Head of caudate nucleus (tissue), 42 donors: ENCODE results near the gene TRMT44.

Experiments
- DNase-seq, 42 donors: peaks; one replicate each; pipeline versions ENCODE4 v3.0.0 to v3.0.0-alpha.2; 2020 to 2021; ENCODE audit warnings: mixed read lengths in 7 of 42
- intact Hi-C: fragments of 100-400 bp; cut with DNase I; formaldehyde crosslinking; loops from one replicate; pipeline ENCODE4 v1.15.0; 2022

The TRMT44 gene

GRCh38 chr4:8427761-8428287 lies 12.8 kb upstream of the TRMT44 start:
- intact Hi-C loops = loop anchor here (2.0 kb wide), 1 partner anchor 13 kb away; the partner anchor contains the start of genes ACOX3 and TRMT44
- DNase-seq = peak in 4 of 42 donors; percentile 14 to 42 (median 23)

GRCh38 chr4:8428288-8429097 lies 12.1 kb upstream of the TRMT44 start:
- DNase-seq = peak; percentile 71 to 97 (median 91)
- intact Hi-C loops = no loop called here

DNA sequence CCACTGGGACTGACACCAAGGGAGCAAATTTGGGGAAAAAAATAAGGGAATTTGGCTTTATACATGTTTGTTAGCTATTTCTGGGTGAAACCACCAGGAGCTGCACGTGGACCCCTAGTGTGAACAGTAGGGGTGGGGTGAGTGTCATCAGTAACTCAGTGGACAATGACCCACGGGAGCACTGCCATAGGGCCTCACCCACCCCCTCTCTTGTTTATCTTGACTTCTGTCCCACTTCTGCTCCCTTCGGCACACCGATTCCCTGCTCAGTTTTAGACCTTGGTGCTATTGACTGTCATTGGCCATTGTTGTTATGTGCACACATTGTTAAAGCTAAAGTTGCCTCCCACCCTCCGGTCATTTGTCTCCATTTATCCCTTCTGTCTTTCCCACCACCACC lies 9.0 kb upstream of the TRMT44 start:
- no peak for DNase-seq
- intact Hi-C loops = no loop called here

DNA sequence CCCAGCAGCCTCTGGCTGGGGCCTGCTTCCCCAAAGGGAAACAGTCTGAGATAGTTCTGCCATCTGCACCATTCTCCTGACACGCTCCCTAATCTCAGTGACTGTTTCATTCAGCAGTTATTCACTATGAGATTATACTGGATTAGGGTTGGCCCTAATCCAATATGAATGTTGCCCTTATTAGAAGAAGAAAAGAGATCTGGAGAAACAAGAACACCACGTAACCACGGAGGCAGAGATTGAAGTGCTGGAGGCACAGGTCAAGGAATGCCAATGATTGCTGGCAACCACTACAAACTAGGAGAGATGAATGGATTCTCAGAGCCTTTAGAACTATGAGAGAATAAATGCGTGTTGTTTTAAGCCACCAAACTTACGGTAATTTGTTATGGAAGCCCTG lies 7.4 kb upstream of the TRMT44 start:
- intact Hi-C loops = no loop called here

DNA sequence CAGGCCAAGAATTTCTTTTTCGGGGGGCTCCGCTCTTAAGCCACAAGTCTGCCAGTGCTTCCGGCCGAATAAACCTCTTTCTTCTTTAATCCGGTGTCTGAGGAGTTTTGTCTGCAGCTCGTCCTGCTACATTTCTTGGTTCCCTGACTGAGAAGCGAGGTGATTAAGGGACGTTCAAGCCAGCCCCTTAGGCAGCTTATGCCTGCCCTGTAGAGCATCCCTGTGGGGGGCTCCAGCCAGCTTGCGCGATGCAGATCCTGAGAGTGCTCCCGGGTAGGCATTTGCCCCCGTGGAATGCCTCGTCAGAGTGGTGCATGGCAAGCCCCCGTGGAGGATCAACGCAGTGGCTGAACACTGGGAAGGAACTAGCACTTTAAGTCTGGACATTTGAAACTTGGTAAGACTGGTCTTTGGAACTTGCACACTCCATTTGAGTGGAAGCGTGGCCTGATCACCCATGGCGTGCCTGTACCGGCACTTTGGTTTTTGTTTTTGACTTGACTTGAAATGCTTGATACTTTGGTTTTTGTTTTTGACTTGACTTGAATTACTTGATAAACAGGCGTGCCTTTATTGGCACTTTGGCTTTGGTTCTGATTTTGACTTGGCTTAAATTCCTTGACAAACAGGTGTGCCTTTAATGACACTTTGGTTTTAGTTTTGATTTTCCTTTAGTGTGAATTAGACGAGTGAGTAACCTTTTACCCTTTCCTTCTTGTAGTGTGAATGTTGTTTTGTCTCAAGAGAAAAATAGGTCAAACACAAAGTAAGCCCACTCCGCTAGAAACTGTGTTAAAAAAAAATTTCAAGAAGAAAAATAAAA lies 6.1 kb upstream of the TRMT44 start:
- intact Hi-C loops = no loop called here
- DNase-seq = no peak

More for the DNA sequence above, 7.4 kb upstream of the TRMT44 start:
- no peak for DNase-seq

GRCh38 chr4:8435656-8436121 lies 4.9 kb upstream of the TRMT44 start:
- no peak for DNase-seq
- intact Hi-C loops = no loop called here

- DNase-seq = no peak
- intact Hi-C loops = no loop called here
Observed at GRCh38 chr4:8437281-8437680, 3.3 kb upstream of the TRMT44 start.

DNA sequence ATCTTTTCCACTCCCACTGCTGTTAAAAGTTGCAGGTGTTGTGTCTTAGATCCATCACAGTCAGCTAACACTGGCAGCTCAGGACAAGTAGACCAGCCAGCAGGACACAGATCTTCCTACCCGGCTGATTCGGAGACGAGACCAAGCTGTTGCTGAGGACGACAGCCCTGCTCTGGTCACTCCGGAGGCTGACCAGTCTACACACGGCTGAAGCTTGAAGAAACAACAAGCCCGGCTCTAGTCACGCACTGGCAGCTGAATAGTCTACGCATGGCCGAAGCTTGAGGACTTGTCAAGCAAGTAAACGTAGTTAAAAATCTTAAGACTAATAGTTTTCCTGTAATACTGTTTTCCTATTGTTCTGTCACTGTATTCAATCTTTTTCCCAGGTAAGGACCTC lies 1.8 kb upstream of the TRMT44 start:
- no peak for DNase-seq
- intact Hi-C loops = no loop called here

DNA sequence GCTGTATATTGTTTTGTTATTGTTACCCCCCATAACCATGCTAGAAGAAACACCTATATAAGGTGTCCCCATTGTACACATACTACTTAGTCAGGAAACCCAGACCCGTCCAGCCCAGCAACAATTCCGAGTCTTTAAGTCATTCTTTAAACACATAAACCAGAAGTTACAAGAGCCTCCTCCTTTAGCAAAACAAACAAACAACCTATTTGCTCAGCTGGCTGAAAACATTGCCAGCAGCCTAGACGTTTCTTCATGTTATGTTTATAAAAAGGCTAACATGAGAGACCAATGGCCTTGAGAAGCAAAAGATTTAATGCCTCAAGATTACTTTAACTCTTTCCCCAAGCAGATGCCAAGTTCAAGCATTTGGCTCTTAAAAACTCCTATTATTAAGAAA lies 1.4 kb upstream of the TRMT44 start:
- DNase-seq = no peak

GRCh38 chr4:8439914-8440491 lies 574 bp upstream of the TRMT44 start:
- peak in 2 of 42 donors; percentile 4 to 5 for DNase-seq
- intact Hi-C loops = loop anchor here (2.0 kb wide), 1 partner anchor 13 kb away; no protein-coding TSS in a partner anchor

More for the DNA sequence above, 1.4 kb upstream of the TRMT44 start:
- intact Hi-C loops = no loop called here

- DNase-seq = no peak
- intact Hi-C loops = loop anchor here (2.0 kb wide), 1 partner anchor 15 kb away; no protein-coding TSS in a partner anchor
Observed at GRCh38 chr4:8441499-8442091, 1.0 kb downstream of the TRMT44 start.

DNA sequence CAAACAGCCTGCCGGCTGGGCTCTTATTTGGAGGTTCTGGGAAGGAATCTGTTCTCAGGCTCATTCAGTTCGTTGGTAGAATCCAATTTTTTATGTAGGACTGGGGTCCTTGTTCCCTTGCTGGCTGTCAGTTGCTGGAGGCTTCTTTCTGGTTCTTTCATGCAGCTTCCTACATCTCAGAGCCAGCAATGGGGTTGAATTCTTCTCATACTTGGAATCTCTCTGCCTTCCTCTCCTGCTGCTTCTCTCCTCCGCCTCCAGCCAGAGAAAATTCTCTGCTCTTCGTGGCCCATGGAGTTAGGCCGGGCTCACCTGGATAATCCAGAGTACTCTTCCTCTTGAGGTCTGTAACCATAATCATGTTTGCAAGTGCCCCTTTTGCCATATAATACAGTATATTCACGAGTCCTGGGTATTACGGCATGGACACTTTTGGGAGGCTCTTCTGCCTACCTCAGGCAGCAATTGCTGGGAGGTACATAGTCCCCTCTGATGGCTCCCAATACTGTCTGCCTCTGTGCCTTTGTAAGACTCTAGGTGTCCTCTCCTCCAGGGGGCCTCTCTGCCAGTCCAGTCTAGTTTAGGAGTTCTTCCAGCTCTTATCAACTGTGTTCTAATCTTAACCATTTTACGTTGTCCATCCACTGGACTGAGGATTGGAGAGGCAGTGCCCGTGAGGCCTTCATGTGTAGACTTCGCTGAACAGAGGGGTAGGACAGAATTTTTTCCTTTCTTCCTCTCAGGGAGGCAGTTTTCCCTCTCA lies 2.2 kb downstream of the TRMT44 start:
- intact Hi-C loops = no loop called here
- DNase-seq = no peak

DNA sequence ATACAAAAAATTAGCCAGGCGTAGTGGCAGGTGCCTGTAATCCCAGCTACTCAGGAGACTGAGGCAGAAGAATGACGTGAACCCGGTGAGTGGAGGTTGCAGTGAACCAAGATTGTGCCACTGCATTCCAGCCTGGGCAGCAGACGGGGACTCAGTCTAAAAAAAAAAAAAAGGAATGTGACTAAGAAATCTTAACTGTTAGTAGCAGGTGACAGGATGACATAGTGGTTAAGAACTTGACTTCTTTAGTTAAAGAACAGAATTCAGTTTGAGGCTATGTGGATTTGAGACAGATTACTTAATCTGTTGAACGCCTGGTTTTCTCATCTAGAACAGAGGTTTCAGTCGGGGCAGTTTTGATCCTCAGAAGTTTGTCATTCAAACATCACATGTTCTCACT lies 3.2 kb downstream of the TRMT44 start:
- intact Hi-C loops = no loop called here
- DNase-seq = no peak

DNA sequence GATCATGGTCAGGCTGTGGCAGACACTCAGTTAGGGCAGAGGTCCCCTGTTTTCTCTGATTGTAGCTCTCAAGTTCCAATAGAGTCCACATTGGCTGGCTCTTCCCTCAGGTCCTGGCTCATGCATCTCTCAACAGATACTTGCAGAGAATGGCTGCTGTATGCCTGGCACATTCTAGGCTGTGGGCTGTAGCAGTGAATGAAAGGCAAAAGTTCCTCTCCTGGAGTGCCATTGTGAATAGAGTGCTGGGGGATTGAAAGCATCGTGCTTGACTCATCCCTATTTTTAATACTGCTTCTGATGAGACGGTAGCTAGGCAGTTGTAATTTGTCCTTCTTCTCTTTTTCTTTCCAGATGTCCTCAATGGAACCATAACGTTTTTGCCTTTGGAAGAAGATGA lies 5.5 kb downstream of the TRMT44 start:
- DNase-seq = peak in 9 of 42 donors; percentile 12 to 45 (median 24)
- intact Hi-C loops = no loop called here

- DNase-seq = no peak
- intact Hi-C loops = no loop called here
Observed at GRCh38 chr4:8451440-8452182, 11.0 kb downstream of the TRMT44 start.

GRCh38 chr4:8453957-8454356 lies 13.4 kb downstream of the TRMT44 start:
- intact Hi-C loops = no loop called here
- DNase-seq = no peak

DNA sequence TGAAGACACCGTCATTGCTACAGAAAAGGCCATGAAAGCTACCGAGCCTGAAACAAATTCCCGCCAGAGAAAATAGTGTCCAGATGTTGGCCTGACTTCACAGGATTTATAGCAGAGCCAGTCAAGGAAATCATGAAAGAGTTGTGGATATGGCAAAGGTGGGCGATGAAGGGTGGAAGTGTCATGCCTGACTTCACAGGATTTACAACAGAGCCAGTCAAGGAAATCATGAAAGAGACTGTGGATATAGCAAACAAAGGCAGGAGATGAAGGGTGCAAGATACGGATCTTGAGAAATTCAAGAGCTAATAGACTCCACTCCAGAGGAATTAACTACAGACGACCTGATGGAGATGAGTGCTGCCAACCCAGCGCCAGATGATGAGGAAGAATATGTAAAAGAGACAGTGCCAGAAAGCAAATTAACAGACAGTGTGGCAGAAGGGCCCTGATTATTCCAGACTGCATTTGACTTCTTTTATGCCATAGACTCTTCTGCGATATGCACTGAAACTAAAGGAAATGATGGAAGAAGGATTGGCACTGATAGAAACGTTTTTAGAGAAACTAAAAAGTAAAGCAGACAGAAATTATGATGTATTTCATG lies 17.2 kb downstream of the TRMT44 start:
- DNase-seq = no peak
- intact Hi-C loops = no loop called here
